ENCODE results near the gene LARGE1.

GRCh38 chr22:33806191-33806590 is 114.1 kb downstream of the LARGE1 start:
- TF ChIP-seq CTCF (conservative IDR thresholded peaks at IDR 0.05; ENCODE audit: low read depth, low read length) (no peak), POLR2A (IDR thresholded peaks at IDR 0.05; ENCODE audit: low read depth, low read length) (no peak), RFX5 (IDR thresholded peaks at IDR 0.05; ENCODE audit: low read depth, low read length) (no peak), CEBPB (IDR thresholded peaks at IDR 0.05; ENCODE audit: low read depth, low read length) (no peak), SMC3 (IDR thresholded peaks at IDR 0.05; ENCODE audit: low read depth, low read length) (no peak), ELK1 (IDR thresholded peaks at IDR 0.05; ENCODE audit: borderline replicate concordance, low read depth, low read length) (no peak), USF2 (IDR thresholded peaks at IDR 0.05; ENCODE audit: low read depth, low read length) (no peak; the same call in 1 of the 2 replicates), RAD21 (IDR thresholded peaks at IDR 0.05; ENCODE audit: low read length) (no peak), RCOR1 (IDR thresholded peaks at IDR 0.05; ENCODE audit: insufficient replicate concordance, low read length) (no peak), MXI1 (IDR thresholded peaks at IDR 0.05; ENCODE audit: borderline replicate concordance, low read depth, low read length) (no peak), CHD1 (IDR thresholded peaks at IDR 0.05; ENCODE audit: low read depth, low read length) (no peak), BHLHE40 (IDR thresholded peaks at IDR 0.05; ENCODE audit: low read depth, low read length) (0 out of 2 replicates have a peak, but pooled peaks have one; percentile 10)

Data from IMR-90 (cell line).